GM19452 (cell line): ENCODE results near the gene ABCG2.

Source experiments
- ATAC-seq: cut with Tn5 transposase; IDR thresholded peaks from one replicate; pipeline ENCODE4 v1.9.1; 2021; ENCODE audit not compliant: unreplicated experiment

The ABCG2 gene

DNA sequence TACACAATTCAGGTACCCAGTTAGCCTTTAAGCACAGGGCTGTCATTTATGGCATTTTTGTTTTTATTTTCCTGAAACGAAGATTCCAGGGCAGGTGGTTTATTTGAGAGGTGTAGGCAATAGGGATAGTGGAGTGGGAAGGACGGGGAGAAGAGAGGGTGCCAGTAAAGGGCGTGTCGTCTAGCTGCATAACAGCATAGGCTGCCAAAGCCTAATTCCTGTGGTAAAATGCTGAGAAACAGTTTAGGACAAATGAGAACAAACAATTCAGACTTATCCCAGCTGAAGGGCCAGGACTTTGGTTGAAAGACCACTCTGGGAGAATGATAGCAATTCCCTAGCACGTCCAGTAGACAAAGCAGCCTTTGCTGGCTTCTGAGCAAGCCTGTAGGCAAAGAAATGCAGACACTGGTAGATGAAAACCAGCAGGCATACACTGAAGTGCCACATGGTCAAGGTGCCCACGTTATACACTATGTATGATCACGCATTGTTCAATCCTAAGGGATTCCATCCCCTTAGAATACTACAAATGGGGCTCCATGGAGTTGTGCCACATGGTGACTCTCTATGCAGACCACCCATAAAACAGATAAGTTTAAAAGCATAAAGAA lies 80.4 kb downstream of the ABCG2 start:
- ATAC-seq, result no peak

DNA sequence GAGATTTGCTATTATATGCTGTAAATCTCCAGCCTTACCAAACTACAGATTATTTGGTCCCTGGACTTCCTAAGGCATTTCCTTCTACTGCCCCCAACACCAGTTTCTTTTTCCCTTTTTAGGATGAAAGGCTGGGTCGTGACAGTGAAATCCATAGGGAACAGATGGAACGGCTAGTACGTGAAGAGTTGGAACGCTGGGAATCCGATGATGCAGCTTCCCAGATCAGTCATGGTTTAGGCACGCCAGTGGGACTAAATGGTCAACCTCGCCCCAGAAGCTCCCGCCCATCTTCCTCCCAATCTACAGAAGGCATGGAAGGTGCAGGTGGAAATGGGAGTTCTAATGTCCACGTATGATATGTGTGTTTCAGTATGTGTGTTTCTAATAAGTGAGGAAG lies 83.1 kb downstream of the ABCG2 start:
- no peak for ATAC-seq

DNA sequence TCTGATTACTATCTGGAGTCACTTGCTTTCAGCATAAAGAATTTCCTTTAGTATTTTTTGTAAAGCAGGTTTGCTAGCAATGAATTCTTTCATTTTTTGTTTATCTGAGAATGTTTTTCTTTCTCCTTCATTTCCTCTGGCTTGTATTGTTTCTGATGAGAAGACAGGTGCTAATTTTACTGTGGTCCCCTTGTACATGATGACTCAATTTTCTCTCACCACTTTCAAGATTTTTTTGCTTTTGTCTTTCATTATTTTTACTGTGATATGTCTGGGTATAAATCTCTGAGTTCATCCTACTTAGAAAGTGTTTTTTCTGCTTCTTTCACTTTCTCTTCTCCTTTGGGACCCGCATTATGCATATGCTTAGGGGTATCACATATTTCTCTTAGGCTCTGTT lies 88.4 kb downstream of the ABCG2 start:
- no peak for ATAC-seq

DNA sequence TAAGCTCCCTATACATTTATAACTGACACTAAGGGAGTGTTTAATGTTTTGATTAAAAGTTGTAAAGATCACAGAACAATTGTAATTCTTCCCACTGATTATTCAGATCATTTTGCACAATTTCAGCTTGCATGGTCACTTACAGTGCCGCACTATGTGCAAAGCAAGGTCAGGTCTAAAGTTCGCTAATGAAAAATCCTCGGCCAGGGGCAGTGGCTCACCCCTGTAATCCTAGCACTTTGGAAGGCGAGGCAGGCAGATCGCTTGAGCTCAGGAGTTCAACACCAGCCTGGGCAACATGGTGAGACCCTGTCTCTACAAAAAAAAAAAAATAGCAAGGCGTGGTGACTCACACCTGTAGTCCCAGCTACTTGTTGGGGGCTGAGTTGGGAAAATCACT lies 94.0 kb downstream of the ABCG2 start:
- no peak for ATAC-seq

DNA sequence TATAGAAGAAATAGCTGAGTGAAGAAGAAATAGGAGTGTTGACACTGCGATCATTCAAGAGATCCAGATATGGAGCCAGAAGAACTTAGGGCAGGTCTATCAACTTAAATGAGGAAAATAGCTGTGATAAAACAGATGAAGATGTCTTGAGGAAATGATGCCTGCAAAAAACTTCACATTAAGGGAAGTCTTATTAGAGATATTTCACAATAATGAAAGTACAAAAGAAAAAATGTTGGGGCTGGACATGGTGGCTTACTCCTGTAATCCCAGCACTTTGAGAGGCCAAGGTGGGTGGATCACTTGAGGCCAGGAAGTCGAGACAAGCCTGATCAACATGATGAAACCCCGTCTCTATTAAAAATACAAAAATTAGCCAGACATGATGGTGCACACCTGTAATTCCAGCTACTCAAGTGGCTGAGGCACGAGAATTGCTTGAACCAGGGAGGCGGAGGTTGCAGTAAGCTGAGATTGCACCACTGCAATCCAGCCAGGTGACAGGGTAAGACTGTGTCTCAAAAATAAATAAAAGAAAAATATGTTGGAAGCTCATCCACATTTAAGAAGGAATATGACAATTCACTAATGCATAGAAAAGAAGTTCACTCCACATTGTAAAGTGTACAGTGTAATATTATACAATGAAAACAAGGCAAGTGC lies 94.7 kb downstream of the ABCG2 start:
- ATAC-seq, result no peak

DNA sequence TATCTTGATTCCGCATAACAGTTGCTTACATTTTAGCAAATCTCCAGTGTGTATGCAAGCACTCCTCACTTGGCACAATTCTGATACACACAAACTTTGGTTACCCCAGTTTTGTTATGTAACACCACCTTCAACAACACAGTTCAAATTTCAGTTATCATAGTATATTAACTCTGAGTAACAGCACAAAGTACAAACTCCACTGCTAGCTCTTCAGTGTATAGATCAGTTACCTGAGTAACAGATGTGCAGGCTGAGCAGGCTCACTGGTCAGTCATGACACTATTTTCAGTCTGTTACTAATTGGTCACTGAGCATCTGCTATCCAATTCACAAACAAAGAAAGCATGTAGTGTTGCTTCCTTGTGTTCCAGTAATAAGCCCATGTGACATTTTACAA lies 95.6 kb downstream of the ABCG2 start:
- ATAC-seq, result no peak

DNA sequence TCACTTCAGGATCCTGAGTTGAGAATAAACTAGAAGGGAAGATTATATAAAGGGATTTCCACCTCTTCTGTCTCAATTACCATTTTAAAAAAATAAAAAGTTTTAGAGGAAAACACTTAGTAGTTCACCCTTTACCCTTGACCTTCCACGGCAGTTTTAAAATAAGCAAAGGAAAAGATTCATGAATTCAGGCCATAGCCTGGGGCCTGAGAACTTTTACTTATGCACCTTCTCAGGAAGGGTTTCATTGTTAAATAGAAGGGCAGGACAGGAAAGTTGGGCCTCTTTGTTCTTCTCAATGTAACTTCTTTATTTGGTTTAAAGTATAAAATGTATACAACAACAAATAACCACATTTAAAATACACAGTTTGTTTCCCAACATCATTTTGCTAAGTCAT lies 96.1 kb downstream of the ABCG2 start:
- ATAC-seq, result no peak

DNA sequence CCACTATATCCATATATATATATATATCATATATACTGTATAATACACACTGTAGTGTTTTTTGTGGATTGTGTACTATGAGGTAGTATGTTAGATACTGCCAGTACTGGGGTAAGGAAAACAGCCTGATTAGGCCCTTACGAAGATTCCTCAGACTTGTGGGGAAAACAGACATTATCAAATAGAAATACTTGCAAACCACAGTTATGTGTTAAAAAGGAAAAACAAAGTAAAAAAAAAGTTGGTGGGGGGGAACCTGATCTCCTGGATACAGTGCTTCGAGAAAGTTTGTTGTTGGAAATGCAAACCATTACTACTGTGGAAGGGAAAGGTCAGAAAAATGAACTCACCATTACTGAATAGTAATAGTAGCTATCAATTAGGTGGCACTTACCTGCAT lies 98.0 kb downstream of the ABCG2 start:
- no peak for ATAC-seq

DNA sequence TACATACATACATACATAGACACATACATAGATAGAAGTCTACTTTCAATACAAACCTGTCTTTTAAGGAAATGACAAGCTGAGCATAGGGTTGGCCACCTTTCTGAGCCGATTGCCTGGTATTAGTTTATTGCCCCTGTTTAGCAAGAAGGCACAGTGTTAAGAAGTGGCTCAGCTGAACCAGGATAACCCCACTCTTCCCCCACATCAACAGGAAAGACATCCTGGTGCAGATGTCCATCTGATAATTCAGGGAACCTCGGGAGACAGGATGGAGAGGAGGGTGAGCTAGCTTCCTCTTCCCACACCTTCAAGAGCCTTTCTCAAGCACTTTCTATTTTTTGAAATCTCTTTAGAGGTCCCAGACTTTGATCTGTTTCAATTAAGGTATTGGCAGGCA lies 98.7 kb downstream of the ABCG2 start:
- ATAC-seq, result no peak

DNA sequence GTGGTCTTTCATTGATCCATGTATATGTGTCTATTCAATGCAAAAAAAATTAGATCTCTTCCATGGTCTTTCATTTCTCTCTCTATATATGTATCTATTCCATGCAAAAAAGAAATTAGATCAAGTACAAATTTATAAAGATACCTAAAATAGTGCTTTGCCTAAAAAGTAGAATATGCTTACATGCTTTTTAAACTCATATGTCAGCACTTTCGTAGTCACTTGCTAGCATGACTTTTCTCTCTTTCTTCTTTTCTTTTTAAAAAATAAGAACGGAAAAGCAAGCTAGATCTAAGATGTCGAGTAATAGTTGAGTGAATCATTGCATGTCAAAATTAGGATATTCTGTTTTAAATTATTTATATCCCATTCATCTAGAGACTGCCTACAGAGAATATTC lies 100.1 kb downstream of the ABCG2 start:
- ATAC-seq, result no peak

DNA sequence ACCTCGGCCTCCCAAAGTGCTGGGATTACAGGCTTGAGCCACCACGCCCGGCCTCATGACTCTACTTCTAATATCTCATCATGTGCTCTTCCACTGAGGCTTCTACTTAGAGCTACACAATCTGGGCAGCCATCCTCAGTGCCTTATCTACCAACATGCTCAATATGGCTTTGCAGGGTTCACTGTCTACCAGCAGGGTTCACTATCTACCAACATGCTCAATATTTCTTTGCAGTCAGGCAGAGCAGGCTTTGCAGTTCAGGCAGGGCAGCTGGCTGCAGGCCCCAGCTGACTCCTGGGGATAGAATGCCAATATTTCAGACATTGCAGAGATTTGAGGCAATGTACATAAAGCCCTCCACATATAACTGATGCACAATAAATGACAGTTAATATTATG lies 103.5 kb downstream of the ABCG2 start:
- no peak for ATAC-seq

DNA sequence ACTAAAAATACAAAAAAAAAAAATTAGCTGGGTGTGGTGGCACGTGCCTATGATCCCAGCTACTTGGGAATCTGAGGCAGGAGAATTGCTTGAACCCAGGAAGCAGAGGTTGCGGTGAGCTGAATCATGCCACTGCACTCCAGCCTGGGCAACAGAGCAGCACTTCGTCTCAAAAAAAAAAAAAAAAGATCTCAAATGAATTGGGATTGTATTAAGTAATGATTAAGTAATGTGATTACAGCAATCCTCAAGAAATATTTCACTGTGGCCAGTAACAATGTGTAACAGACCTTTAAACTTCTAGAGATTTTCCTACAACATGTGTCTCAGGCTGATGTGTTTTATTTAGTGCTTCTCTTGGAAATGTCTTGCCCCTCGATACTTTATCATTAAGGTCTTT lies 104.2 kb downstream of the ABCG2 start:
- no peak for ATAC-seq

DNA sequence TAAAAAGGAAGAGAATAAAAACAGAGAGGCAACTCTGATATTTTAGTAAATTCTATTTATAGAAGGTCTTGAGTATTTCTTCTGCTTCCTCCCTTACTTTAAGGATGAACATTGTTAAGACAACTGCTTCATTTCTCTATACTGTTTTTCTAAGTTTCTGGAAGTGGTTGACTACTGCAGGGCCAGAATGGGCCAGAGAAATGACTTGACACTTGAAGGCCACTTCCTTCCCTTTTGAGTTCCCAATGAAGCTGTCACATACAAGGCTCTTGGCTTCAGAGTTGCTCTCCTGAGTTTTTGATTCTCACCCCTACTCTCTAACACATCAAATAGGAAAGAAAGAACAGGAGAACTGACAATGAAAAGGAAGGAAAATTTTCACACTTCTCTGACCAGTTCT lies 113.4 kb downstream of the ABCG2 start:
- no peak for ATAC-seq

DNA sequence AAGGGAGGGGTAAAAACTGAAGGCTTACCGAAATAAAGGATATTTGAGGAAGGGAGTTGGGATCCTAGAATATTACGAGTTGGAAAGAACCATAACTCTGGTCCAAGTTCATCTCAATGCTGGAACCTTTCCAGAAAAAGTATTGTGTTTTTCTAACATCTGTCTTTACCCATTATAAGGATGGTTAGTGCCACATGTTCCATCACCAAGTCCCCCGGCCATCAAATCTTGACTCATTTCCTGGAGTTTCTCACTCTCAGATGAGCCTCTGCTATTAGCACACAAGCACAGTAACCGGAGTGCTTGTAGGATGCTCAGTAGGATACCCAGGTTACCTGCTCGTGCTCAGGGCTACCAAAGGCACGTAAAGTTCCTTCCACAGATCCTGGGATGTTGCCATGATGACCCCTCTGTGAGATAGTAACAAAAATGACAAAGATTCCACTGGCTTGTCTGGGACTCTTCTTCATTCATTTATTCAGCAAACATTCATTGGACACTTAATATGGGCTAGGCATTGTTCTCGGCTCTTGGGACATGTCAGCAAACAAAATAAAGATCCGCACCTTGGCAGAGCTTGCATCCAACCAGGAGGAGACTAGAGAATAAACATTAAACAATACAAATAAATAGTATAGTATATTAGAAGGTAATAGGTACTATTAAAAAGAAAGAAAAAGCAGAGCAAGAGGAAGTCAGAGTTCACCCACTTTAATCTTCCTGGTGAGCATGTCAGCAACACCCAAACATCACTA lies 114.7 kb downstream of the ABCG2 start:
- ATAC-seq, result no peak

DNA sequence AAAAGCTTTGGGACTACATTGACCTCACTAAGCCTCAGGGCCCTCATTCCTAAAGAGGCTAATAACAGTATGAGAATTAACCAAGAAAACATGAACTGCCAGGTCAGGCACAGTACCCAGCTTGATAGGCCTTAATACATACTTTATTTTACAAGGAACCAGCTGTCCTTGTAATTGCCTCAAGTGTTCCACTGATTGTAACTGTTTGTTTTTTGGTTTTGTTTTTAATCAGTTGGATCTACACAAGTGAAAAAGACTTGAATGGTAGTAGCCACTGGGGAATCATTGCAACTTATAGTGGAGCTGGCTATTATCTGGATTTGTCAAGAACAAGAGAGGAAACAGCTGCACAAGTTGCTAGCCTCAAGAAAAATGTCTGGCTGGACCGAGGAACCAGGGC lies 115.4 kb downstream of the ABCG2 start:
- ATAC-seq, result no peak

DNA sequence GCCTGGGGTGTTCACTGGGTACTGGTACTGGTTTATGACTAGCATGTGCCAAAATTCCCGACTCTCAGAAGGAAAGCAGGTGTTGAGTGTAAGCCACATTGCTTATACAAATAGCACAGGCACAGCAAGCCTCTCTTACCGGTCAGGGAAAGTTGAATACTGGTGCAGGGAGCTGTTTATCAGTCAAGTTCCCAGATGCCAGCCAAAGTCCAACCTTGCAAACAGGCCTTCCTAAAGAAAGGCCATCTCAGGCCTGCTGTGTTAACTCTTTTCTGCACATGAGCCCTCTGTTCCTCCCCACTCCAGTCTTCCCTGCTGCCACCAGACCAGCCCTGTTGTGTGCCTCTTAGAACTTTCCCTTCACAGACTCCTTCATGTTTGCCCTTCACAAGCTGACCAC lies 116.8 kb downstream of the ABCG2 start:
- ATAC-seq, result no peak

DNA sequence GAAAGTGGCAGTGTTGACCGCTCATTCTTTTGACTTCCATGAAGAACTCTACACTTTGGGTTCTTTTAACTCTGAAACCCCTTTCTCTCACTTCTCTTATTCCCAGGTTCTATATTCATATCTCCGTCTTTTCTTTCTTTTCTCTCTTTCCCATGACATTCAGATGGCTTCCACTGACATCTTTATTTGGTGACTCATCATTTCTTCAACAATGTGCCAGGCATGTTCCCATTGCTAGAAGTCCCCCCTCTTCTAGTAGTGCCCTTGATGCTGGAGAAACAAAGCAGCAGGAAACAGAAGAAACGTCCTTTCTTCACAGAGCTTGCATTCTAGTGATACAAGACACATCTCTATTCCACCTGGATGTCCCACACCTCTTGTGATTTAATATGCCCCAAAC lies 117.7 kb downstream of the ABCG2 start:
- ATAC-seq, result no peak
